GM18508 (cell line): ENCODE results near the gene CPED1.
"Not testable (repeated sequence)": the region's sequence is repeated elsewhere in the genome, so short reads cannot be mapped to it uniquely, and the experiment has no call there.

Experiments used
- ATAC-seq: cut with Tn5 transposase; IDR thresholded peaks from one replicate; pipeline ENCODE4 v1.9.1; 2021; ENCODE audit warnings: moderate number of reproducible peaks; ENCODE audit not compliant: insufficient read depth, unreplicated experiment

The CPED1 gene

GRCh38 chr7:120979765-120980499 lies 8.6 kb upstream of the CPED1 start:
- ATAC-seq, result no peak

GRCh38 chr7:120981117-120981516 lies 7.4 kb upstream of the CPED1 start:
- no peak for ATAC-seq

GRCh38 chr7:120981888-120982615 lies 6.5 kb upstream of the CPED1 start:
- peak; percentile 47 for ATAC-seq

GRCh38 chr7:120983592-120983991 lies 4.9 kb upstream of the CPED1 start:
- ATAC-seq, result not testable (repeated sequence)

- ATAC-seq, result no peak
Measured at GRCh38 chr7:120984406-120984805, 4.1 kb upstream of the CPED1 start.

GRCh38 chr7:120985130-120985758 lies 3.3 kb upstream of the CPED1 start:
- ATAC-seq, result no peak

GRCh38 chr7:120985839-120986238 lies 2.7 kb upstream of the CPED1 start:
- ATAC-seq, result no peak

GRCh38 chr7:120986650-120987049 lies 1.9 kb upstream of the CPED1 start:
- no peak for ATAC-seq

- no peak for ATAC-seq
Measured at GRCh38 chr7:120987280-120987679, 1.2 kb upstream of the CPED1 start.

- peak; percentile 96 for ATAC-seq
Measured at GRCh38 chr7:120987683-120988590, 574 bp upstream of the CPED1 start.

GRCh38 chr7:120989257-120990220 lies 1.0 kb downstream of the CPED1 start:
- ATAC-seq, result no peak

GRCh38 chr7:120990468-120991118 lies 2.1 kb downstream of the CPED1 start:
- ATAC-seq, result no peak

- no peak for ATAC-seq
Measured at GRCh38 chr7:120991161-120991560, 2.6 kb downstream of the CPED1 start.

- ATAC-seq, result no peak
Measured at GRCh38 chr7:120991581-120991980, 3.1 kb downstream of the CPED1 start.

- ATAC-seq, result no peak
Measured at GRCh38 chr7:120992272-120992964, 3.9 kb downstream of the CPED1 start.

- ATAC-seq, result no peak
Measured at GRCh38 chr7:120992965-120993494, 4.5 kb downstream of the CPED1 start.

- no peak for ATAC-seq
Measured at GRCh38 chr7:120993553-120994191, 5.2 kb downstream of the CPED1 start.
